Sciatic nerve (tissue), 1 donor: ENCODE results near the gene C7orf33. TPM values are rescaled to one million over a fixed set of nuclear protein-coding genes. Genes with fewer than 3 reads are reported as not detected.

Experiments
- total RNA-seq: library from RNA; stranded (reverse); fragmentation: NEBNext Ultra II Directional; extraction: Animal tissue kit (Norgen Biotek cat#: 25700); gene quantifications from one replicate; pipeline ENCODE4 v1.2.1, GENCODE V29; 2021
- donor health status: DM: no; HTN: no; CAD: no.

The C7orf33 gene
- total RNA-seq, 1 donor from 2014 or later, result not detected

Other genes starting within 250 kb of the C7orf33 start
- 40.4 TPM for gene CUL1, start 108.1 kb downstream of the C7orf33 start, total RNA-seq